ENCODE results near the gene SMIM35.

DNA sequence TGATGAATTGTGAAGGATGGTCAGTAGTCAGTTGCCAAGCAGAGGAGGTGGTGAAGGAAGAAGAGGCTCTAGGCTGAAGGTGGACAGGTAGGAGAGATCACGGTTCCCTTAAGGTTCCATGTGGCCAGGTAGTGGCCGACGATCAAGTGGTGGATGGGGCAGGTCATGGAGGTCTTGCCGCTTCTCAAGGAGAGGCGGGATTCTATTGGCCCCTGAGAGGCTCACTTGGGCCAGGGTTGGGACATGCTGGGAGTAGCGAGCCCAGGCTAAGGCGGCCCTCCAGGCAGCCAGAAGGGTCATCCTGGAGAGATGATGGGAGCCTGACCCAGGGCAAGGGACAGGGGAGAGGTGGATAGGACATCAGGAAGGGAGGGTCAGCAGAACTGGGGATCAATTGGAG is 30.8 kb downstream of the SMIM35 start:
- TF ChIP-seq, protein P1, sequence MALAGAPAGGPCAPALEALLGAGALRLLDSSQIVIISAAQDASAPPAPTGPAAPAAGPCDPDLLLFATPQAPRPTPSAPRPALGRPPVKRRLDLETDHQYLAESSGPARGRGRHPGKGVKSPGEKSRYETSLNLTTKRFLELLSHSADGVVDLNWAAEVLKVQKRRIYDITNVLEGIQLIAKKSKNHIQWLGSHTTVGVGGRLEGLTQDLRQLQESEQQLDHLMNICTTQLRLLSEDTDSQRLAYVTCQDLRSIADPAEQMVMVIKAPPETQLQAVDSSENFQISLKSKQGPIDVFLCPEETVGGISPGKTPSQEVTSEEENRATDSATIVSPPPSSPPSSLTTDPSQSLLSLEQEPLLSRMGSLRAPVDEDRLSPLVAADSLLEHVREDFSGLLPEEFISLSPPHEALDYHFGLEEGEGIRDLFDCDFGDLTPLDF (CRISPR knock-in tag; IDR thresholded peaks at IDR 0.05): no peak
- TF ChIP-seq, protein P2, sequence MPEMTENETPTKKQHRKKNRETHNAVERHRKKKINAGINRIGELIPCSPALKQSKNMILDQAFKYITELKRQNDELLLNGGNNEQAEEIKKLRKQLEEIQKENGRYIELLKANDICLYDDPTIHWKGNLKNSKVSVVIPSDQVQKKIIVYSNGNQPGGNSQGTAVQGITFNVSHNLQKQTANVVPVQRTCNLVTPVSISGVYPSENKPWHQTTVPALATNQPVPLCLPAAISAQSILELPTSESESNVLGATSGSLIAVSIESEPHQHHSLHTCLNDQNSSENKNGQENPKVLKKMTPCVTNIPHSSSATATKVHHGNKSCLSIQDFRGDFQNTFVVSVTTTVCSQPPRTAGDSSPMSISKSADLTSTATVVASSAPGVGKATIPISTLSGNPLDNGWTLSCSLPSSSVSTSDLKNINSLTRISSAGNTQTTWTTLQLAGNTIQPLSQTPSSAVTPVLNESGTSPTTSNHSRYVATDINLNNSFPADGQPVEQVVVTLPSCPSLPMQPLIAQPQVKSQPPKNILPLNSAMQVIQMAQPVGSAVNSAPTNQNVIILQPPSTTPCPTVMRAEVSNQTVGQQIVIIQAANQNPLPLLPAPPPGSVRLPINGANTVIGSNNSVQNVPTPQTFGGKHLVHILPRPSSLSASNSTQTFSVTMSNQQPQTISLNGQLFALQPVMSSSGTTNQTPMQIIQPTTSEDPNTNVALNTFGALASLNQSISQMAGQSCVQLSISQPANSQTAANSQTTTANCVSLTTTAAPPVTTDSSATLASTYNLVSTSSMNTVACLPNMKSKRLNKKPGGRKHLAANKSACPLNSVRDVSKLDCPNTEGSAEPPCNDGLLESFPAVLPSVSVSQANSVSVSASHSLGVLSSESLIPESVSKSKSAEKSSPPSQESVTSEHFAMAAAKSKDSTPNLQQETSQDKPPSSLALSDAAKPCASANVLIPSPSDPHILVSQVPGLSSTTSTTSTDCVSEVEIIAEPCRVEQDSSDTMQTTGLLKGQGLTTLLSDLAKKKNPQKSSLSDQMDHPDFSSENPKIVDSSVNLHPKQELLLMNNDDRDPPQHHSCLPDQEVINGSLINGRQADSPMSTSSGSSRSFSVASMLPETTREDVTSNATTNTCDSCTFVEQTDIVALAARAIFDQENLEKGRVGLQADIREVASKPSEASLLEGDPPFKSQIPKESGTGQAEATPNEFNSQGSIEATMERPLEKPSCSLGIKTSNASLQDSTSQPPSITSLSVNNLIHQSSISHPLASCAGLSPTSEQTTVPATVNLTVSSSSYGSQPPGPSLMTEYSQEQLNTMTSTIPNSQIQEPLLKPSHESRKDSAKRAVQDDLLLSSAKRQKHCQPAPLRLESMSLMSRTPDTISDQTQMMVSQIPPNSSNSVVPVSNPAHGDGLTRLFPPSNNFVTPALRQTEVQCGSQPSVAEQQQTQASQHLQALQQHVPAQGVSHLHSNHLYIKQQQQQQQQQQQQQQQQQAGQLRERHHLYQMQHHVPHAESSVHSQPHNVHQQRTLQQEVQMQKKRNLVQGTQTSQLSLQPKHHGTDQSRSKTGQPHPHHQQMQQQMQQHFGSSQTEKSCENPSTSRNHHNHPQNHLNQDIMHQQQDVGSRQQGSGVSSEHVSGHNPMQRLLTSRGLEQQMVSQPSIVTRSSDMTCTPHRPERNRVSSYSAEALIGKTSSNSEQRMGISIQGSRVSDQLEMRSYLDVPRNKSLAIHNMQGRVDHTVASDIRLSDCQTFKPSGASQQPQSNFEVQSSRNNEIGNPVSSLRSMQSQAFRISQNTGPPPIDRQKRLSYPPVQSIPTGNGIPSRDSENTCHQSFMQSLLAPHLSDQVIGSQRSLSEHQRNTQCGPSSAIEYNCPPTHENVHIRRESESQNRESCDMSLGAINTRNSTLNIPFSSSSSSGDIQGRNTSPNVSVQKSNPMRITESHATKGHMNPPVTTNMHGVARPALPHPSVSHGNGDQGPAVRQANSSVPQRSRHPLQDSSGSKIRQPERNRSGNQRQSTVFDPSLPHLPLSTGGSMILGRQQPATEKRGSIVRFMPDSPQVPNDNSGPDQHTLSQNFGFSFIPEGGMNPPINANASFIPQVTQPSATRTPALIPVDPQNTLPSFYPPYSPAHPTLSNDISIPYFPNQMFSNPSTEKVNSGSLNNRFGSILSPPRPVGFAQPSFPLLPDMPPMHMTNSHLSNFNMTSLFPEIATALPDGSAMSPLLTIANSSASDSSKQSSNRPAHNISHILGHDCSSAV (CRISPR knock-in tag; IDR thresholded peaks at IDR 0.05; ENCODE audit: borderline replicate concordance): no peak
- TF ChIP-seq ZNF556 (CRISPR knock-in tag; IDR thresholded peaks at IDR 0.05; ENCODE audit: borderline replicate concordance): no peak
- no peak for TF ChIP-seq U2AF2 (IDR thresholded peaks at IDR 0.05; ENCODE audit: low read depth, low read length)
- TF ChIP-seq EZH2 (conservative IDR thresholded peaks at IDR 0.05; ENCODE audit: low read depth, low read length): no peak
- TF ChIP-seq, protein P3, sequence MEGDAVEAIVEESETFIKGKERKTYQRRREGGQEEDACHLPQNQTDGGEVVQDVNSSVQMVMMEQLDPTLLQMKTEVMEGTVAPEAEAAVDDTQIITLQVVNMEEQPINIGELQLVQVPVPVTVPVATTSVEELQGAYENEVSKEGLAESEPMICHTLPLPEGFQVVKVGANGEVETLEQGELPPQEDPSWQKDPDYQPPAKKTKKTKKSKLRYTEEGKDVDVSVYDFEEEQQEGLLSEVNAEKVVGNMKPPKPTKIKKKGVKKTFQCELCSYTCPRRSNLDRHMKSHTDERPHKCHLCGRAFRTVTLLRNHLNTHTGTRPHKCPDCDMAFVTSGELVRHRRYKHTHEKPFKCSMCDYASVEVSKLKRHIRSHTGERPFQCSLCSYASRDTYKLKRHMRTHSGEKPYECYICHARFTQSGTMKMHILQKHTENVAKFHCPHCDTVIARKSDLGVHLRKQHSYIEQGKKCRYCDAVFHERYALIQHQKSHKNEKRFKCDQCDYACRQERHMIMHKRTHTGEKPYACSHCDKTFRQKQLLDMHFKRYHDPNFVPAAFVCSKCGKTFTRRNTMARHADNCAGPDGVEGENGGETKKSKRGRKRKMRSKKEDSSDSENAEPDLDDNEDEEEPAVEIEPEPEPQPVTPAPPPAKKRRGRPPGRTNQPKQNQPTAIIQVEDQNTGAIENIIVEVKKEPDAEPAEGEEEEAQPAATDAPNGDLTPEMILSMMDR (CRISPR knock-in tag; IDR thresholded peaks at IDR 0.05): no peak
- no peak for TF ChIP-seq ZNF350 (CRISPR knock-in tag; IDR thresholded peaks at IDR 0.05; ENCODE audit: borderline replicate concordance, low read depth)
- TF ChIP-seq BHLHE40 (IDR thresholded peaks at IDR 0.05; ENCODE audit: low read length): no peak
- TF ChIP-seq, protein P4, sequence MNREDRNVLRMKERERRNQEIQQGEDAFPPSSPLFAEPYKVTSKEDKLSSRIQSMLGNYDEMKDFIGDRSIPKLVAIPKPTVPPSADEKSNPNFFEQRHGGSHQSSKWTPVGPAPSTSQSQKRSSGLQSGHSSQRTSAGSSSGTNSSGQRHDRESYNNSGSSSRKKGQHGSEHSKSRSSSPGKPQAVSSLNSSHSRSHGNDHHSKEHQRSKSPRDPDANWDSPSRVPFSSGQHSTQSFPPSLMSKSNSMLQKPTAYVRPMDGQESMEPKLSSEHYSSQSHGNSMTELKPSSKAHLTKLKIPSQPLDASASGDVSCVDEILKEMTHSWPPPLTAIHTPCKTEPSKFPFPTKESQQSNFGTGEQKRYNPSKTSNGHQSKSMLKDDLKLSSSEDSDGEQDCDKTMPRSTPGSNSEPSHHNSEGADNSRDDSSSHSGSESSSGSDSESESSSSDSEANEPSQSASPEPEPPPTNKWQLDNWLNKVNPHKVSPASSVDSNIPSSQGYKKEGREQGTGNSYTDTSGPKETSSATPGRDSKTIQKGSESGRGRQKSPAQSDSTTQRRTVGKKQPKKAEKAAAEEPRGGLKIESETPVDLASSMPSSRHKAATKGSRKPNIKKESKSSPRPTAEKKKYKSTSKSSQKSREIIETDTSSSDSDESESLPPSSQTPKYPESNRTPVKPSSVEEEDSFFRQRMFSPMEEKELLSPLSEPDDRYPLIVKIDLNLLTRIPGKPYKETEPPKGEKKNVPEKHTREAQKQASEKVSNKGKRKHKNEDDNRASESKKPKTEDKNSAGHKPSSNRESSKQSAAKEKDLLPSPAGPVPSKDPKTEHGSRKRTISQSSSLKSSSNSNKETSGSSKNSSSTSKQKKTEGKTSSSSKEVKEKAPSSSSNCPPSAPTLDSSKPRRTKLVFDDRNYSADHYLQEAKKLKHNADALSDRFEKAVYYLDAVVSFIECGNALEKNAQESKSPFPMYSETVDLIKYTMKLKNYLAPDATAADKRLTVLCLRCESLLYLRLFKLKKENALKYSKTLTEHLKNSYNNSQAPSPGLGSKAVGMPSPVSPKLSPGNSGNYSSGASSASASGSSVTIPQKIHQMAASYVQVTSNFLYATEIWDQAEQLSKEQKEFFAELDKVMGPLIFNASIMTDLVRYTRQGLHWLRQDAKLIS (CRISPR knock-in tag; IDR thresholded peaks at IDR 0.05): no peak
- no peak for TF ChIP-seq GTF2F1 (IDR thresholded peaks at IDR 0.05; ENCODE audit: low read length)
- TF ChIP-seq TBL1XR1 (IDR thresholded peaks at IDR 0.05; ENCODE audit: borderline replicate concordance, low read length, partially characterized antibody): no peak
